Measurements from ENCODE around the gene UGT2B10. TPM values are rescaled to one million over a fixed set of nuclear protein-coding genes. Genes with fewer than 3 reads are reported as not detected.

Gene UGT2B10
- total RNA-seq, 2 donors from 2014 or later = not detected

GRCh38 chr4:68831642-68832041 lies 15.8 kb downstream of the UGT2B10 start:
- Histone ChIP-seq H3K36me3 (no peaks in the 10 kb centered on the region), H3K9me3 (no peaks in the 10 kb centered on the region), H3K4me3 (no peak overlapping the region), H3K4me1 (ENCODE audit: control insufficient read depth in 1 of 2, low read depth in 2 of 2) (no peaks in the 10 kb centered on the region), H3K27ac (no peak overlapping the region), H3K27me3 (replicated peaks; ENCODE audit: insufficient read depth) (no peaks in the 10 kb centered on the region)
- no peak for TF ChIP-seq CTCF (IDR thresholded peaks at IDR 0.05)
- DNase-seq (ENCODE audit: low spot score) (no peak), ATAC-seq (ENCODE audit: insufficient number of reproducible peaks, low FRiP score, low read depth) (no peak)

- no peak for TF ChIP-seq CTCF (IDR thresholded peaks at IDR 0.05)
- ATAC-seq (ENCODE audit: insufficient number of reproducible peaks, low FRiP score, low read depth) (no peak), DNase-seq (ENCODE audit: low spot score) (no peak)
- no peaks in the 10 kb centered on the region for H3K27me3 ChIP-seq (replicated peaks; ENCODE audit: insufficient read depth)
- H3K4me1 ChIP-seq (ENCODE audit: control insufficient read depth in 1 of 2, low read depth in 2 of 2) = no peaks in the 10 kb centered on the region
- no peak overlapping the region for H3K27ac ChIP-seq
- no peaks in the 10 kb centered on the region for H3K9me3 ChIP-seq
- no peak overlapping the region for H3K4me3 ChIP-seq
- no peaks in the 10 kb centered on the region for H3K36me3 ChIP-seq
These were observed 34.5 kb downstream of the UGT2B10 start for GRCh38 chr4:68850293-68850692.

- Histone ChIP-seq H3K4me1 (ENCODE audit: control insufficient read depth in 1 of 2, low read depth in 2 of 2) (no peaks in the 10 kb centered on the region), H3K27me3 (replicated peaks; ENCODE audit: insufficient read depth) (no peaks in the 10 kb centered on the region), H3K4me3 (no peak overlapping the region), H3K9me3 (no peaks in the 10 kb centered on the region), H3K36me3 (no peaks in the 10 kb centered on the region), H3K27ac (no peak overlapping the region)
- ATAC-seq (ENCODE audit: insufficient number of reproducible peaks, low FRiP score, low read depth) (no peak), DNase-seq (ENCODE audit: low spot score) (no peak)
- no peak for TF ChIP-seq CTCF (IDR thresholded peaks at IDR 0.05)
These were observed 40.0 kb downstream of the UGT2B10 start for GRCh38 chr4:68855771-68856170.

GRCh38 chr4:68858039-68858438 lies 42.2 kb downstream of the UGT2B10 start:
- DNase-seq (ENCODE audit: low spot score) = no peak
- no peak for TF ChIP-seq CTCF (IDR thresholded peaks at IDR 0.05)
- Histone ChIP-seq H3K9me3 (no peaks in the 10 kb centered on the region), H3K27ac (no peak overlapping the region), H3K4me1 (ENCODE audit: control insufficient read depth in 1 of 2, low read depth in 2 of 2) (no peaks in the 10 kb centered on the region), H3K36me3 (no peaks in the 10 kb centered on the region), H3K27me3 (replicated peaks; ENCODE audit: insufficient read depth) (no peaks in the 10 kb centered on the region), H3K4me3 (no peak overlapping the region)
- no peak for ATAC-seq (ENCODE audit: insufficient number of reproducible peaks, low FRiP score, low read depth)

GRCh38 chr4:68859655-68860054 lies 43.9 kb downstream of the UGT2B10 start:
- ATAC-seq (ENCODE audit: insufficient number of reproducible peaks, low FRiP score, low read depth) = no peak

More at GRCh38 chr4:68859655-68860054, 43.9 kb downstream of the UGT2B10 start:
- no peak for DNase-seq (ENCODE audit: low spot score)
- Histone ChIP-seq H3K27ac (no peak overlapping the region), H3K36me3 (no peaks in the 10 kb centered on the region), H3K9me3 (no peaks in the 10 kb centered on the region), H3K4me3 (no peak overlapping the region), H3K4me1 (ENCODE audit: control insufficient read depth in 1 of 2, low read depth in 2 of 2) (no peaks in the 10 kb centered on the region), H3K27me3 (replicated peaks; ENCODE audit: insufficient read depth) (no peaks in the 10 kb centered on the region)
- no peak for TF ChIP-seq CTCF (IDR thresholded peaks at IDR 0.05)

Measured in thoracic aorta (tissue), 2 donors.